HFFc6 (cell line): Measurements from ENCODE around the gene FTSJ1. TPM values are rescaled to one million over a fixed set of nuclear protein-coding genes. Genes with fewer than 3 reads are reported as not detected.
A peak's percentile ranks its signal among the peaks of the same experiment; 100 is the strongest.

ENCODE experiments used
- DNase-seq: peaks from one replicate; pipeline ENCODE4 v3.0.0-alpha.2; 2018
- H3K27ac Mint-ChIP-seq: 2 replicates; pipeline ENCODE4 v1.8.0; 2020; ENCODE audit warnings: mild to moderate bottlenecking, mixed read lengths
- H3K27me3 Mint-ChIP-seq: 2 replicates; pipeline ENCODE4 v1.8.0; 2021; ENCODE audit warnings: mild to moderate bottlenecking, moderate library complexity, mixed read lengths; ENCODE audit not compliant: insufficient read depth
- H3K36me3 Mint-ChIP-seq: 2 replicates; pipeline ENCODE4 v1.8.0; 2021; ENCODE audit warnings: low read depth, mixed read lengths
- H3K4me1 Mint-ChIP-seq: 2 replicates; pipeline ENCODE4 v1.8.0; 2020; ENCODE audit warnings: low read depth, mixed read lengths
- H3K4me3 Mint-ChIP-seq: 2 replicates; pipeline ENCODE4 v1.8.0; 2020; ENCODE audit warnings: mild to moderate bottlenecking, moderate library complexity, mixed read lengths
- H3K9me3 Mint-ChIP-seq: 2 replicates; pipeline ENCODE4 v1.8.0; 2020; ENCODE audit warnings: mild to moderate bottlenecking, mixed read lengths
- CTCF ChIP-seq: fragments of 200-600 bp; sonication (generic); IDR thresholded peaks from 2 replicates; pipeline ENCODE4 v1.5.0; 2021; ENCODE audit warnings: antibody characterized with exemption, mild to moderate bottlenecking
- total RNA-seq, 6 experiments: library from RNA; stranded (reverse); fragmentation: NEBNext Ultra II Directional; extraction: Animal tissue kit (Norgen Biotek cat#: 25700); gene quantifications; 2 replicates in 1 of 6; 3 replicates in 5 of 6; pipeline ENCODE4 v1.2.3, GENCODE V29; 2021

FTSJ1 gene
- total RNA-seq, 6 experiments from 2014 or later: 51.5 to 66.7 (median 59.7) TPM

- H3K9me3 Mint-ChIP-seq: no peaks in the 10 kb centered on the region
- DNase-seq: no peak
- H3K36me3 Mint-ChIP-seq: no peaks in the 10 kb centered on the region
- H3K4me3 Mint-ChIP-seq: no peak overlapping the region
- H3K27me3 Mint-ChIP-seq: no peaks in the 10 kb centered on the region; the same call in none of the 2 replicates
- peaks cover 8% of the 10 kb centered on the region for H3K4me1 Mint-ChIP-seq
- no peak for TF ChIP-seq CTCF
- H3K27ac Mint-ChIP-seq: no peak overlapping the region
Observed at GRCh38 chrX:48460606-48461005, 15.4 kb upstream of the FTSJ1 start.

GRCh38 chrX:48461830-48462229, 14.2 kb upstream of the FTSJ1 start:
- no peaks in the 10 kb centered on the region for H3K36me3 Mint-ChIP-seq
- no peaks in the 10 kb centered on the region for H3K9me3 Mint-ChIP-seq
- no peak for TF ChIP-seq CTCF
- DNase-seq: no peak
- H3K4me3 Mint-ChIP-seq: no peak overlapping the region
- no peaks in the 10 kb centered on the region; the same call in none of the 2 replicates for H3K27me3 Mint-ChIP-seq
- no peak overlapping the region for H3K27ac Mint-ChIP-seq
- peaks cover 12% of the 10 kb centered on the region for H3K4me1 Mint-ChIP-seq

- no peaks in the 10 kb centered on the region for H3K9me3 Mint-ChIP-seq
- no peak for TF ChIP-seq CTCF
- peak; percentile 90 for DNase-seq
- no peaks in the 10 kb centered on the region; the same call in 1 of the 2 replicates for H3K27me3 Mint-ChIP-seq
- peaks cover 12% of the 10 kb centered on the region for H3K4me1 Mint-ChIP-seq
- H3K36me3 Mint-ChIP-seq: no peaks in the 10 kb centered on the region
- peak overlapping the region; percentile 87 for H3K27ac Mint-ChIP-seq
- H3K4me3 Mint-ChIP-seq: peak overlapping the region; percentile 67
Observed at GRCh38 chrX:48465336-48465933, 10.6 kb upstream of the FTSJ1 start.

GRCh38 chrX:48466696-48467095, 9.3 kb upstream of the FTSJ1 start:
- peak; percentile 23; the same call in 1 of the 2 replicates for TF ChIP-seq CTCF
- peaks cover 12% of the 10 kb centered on the region for H3K4me1 Mint-ChIP-seq
- no peaks in the 10 kb centered on the region for H3K9me3 Mint-ChIP-seq
- H3K36me3 Mint-ChIP-seq: no peaks in the 10 kb centered on the region
- H3K27me3 Mint-ChIP-seq: no peaks in the 10 kb centered on the region; the same call in 1 of the 2 replicates
- no peak for DNase-seq
- H3K27ac Mint-ChIP-seq: no peak overlapping the region
- no peak overlapping the region for H3K4me3 Mint-ChIP-seq

GRCh38 chrX:48467281-48467761, 8.7 kb upstream of the FTSJ1 start:
- no peak for TF ChIP-seq CTCF
- no peaks in the 10 kb centered on the region; the same call in 1 of the 2 replicates for H3K27me3 Mint-ChIP-seq
- H3K4me1 Mint-ChIP-seq: peaks cover 12% of the 10 kb centered on the region
- H3K4me3 Mint-ChIP-seq: no peak overlapping the region
- H3K27ac Mint-ChIP-seq: no peak overlapping the region
- H3K9me3 Mint-ChIP-seq: no peaks in the 10 kb centered on the region
- no peak for DNase-seq
- H3K36me3 Mint-ChIP-seq: no peaks in the 10 kb centered on the region
